ENCODE results near the gene TICRR.
"Not testable (repeated sequence)": the region's sequence is repeated elsewhere in the genome, so short reads cannot be mapped to it uniquely, and the experiment has no call there.

The TICRR gene

GRCh38 chr15:89531796-89532537 is 43.3 kb upstream of the TICRR start:
- no peak for DNase-seq (ENCODE audit: low read depth)
- TF ChIP-seq CTCF (IDR thresholded peaks at IDR 0.05; ENCODE audit: control insufficient read depth, insufficient read depth, low read depth, low read length, missing control alignments) = no peak

DNA sequence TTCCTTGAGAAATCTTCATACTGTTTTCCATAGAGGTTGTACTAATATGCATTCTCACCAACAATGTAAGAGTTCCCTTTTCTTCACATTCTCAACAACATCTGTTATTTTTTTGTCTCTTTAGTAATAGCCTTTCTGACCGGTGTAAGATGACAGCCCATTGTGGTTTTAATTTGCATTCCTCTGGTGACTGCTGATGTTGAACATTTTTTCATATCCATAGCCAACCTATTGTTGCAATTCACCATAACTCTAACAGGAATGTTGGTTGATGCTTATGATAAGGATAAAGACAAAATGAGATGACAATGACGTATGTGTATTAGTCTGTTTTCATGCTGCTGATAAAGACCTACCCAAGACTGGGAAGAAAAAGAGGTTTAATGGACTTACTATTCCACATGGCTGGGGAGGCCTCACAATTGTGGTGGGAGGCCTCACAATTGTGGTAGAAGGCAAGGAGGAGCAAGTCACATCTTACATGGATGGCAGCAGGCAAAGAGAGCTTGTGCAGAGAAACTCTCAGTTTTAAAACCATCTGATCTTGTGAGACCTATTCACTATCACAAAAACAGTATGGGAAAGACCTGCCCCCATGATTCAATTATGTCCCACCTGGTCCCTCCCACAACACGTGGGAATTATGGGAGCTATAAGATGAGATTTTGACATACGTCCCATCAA is 41.3 kb upstream of the TICRR start:
- DNase-seq (ENCODE audit: low read depth) = peak; percentile 44
- H3K4me3 ChIP-seq (ENCODE audit: control insufficient read depth, low read depth, low read length) = no peak overlapping the region
- no peak for TF ChIP-seq CTCF (IDR thresholded peaks at IDR 0.05; ENCODE audit: control insufficient read depth, insufficient read depth, low read depth, low read length, missing control alignments)

More at GRCh38 chr15:89531796-89532537, 43.3 kb upstream of the TICRR start:
- H3K4me3 ChIP-seq (ENCODE audit: control insufficient read depth, low read depth, low read length) = no peak overlapping the region

DNA sequence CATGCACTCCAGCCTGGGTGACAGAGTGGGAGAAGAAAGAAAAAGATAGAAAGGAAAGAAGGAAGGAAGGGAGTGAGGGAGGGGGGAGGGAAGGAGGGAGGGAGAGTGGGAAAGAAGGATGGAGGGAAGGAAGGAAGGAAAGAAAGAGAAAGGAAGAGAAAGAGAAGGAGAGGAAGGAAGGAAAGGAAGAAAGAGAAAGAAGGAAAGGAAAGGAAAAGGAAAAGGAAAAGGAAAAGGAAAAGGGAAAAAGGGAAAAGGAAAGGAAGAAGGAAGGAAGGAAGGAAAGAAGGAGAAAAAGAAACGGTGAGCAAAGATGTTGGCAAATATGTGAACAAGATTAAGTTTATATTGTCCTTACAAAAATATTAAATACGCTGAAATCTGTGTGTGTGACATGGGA is 36.2 kb upstream of the TICRR start:
- DNase-seq (ENCODE audit: low read depth) = no peak
- H3K4me3 ChIP-seq (ENCODE audit: control insufficient read depth, low read depth, low read length) = no peak overlapping the region
- TF ChIP-seq CTCF (IDR thresholded peaks at IDR 0.05; ENCODE audit: control insufficient read depth, insufficient read depth, low read depth, low read length, missing control alignments) = no peak

DNA sequence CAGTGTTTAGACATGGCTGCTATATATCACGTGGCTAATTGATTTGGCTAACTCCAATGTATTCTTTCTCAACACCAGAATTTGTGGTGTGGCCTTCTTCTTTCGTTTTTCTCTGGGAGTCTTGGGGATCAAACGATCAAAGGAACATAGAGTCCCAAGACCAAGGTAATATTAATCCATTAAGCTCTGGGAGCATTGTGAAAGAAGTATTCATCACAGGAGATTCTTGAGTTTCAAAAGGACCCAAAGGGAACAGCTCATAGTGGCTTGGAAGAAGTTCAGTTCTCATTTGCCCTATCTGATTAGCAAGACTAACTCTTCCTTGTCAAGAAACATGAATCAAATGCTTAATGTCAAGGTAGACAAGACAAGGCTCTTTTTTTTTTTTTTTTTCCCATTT is 32.9 kb upstream of the TICRR start:
- TF ChIP-seq CTCF (IDR thresholded peaks at IDR 0.05; ENCODE audit: control insufficient read depth, insufficient read depth, low read depth, low read length, missing control alignments) = no peak
- H3K4me3 ChIP-seq (ENCODE audit: control insufficient read depth, low read depth, low read length) = no peak overlapping the region
- no peak for DNase-seq (ENCODE audit: low read depth)

DNA sequence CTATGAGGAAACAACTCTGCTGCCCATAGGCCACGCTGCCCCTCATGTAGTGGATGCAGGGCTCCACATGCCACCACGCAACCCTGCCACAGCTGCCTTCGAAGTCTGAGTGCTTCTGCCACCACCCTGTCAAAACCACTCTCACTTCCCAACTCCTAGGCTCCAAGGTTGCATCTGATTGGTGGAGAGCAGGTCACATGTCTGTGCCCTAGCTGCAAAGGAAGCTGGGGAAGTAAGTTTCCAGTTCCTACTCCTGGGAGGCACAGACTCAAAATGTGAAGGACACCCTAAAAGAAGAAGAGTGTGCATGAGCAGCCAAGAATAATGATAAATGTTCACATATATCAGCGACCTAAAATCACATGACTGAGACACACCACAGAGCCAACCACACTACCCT is 31.9 kb upstream of the TICRR start:
- TF ChIP-seq CTCF (IDR thresholded peaks at IDR 0.05; ENCODE audit: control insufficient read depth, insufficient read depth, low read depth, low read length, missing control alignments) = no peak
- no peak overlapping the region for H3K4me3 ChIP-seq (ENCODE audit: control insufficient read depth, low read depth, low read length)
- no peak for DNase-seq (ENCODE audit: low read depth)

- not testable (repeated sequence) for DNase-seq (ENCODE audit: low read depth); H3K4me3 ChIP-seq (ENCODE audit: control insufficient read depth, low read depth, low read length)
Observed at GRCh38 chr15:89549138-89549537, 26.1 kb upstream of the TICRR start.

DNA sequence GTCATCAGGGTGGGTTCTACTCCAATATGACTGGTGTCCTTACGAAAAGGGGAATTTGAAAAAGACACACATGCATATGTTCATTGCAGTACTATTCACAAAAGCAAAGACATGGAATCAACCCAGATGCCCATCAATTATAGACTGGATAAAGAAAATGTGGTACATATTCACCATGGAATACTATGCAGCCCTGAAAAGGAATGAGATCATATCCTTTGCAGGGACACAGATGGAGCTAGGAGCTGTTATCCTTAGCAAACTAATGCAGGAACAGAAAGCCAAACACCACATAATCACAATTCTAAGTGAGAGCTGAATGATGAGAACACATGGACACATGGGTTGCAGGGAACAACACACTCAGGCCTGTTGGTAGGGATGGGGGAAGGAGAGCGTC is 24.8 kb upstream of the TICRR start:
- no peak for TF ChIP-seq CTCF (IDR thresholded peaks at IDR 0.05; ENCODE audit: control insufficient read depth, insufficient read depth, low read depth, low read length, missing control alignments)
- no peak for DNase-seq (ENCODE audit: low read depth)
- no peak overlapping the region for H3K4me3 ChIP-seq (ENCODE audit: control insufficient read depth, low read depth, low read length)
